ENCODE results near the gene PRKAR1B.
"Not testable (repeated sequence)": the region's sequence is repeated elsewhere in the genome, so short reads cannot be mapped to it uniquely, and the experiment has no call there.

The PRKAR1B gene

DNA sequence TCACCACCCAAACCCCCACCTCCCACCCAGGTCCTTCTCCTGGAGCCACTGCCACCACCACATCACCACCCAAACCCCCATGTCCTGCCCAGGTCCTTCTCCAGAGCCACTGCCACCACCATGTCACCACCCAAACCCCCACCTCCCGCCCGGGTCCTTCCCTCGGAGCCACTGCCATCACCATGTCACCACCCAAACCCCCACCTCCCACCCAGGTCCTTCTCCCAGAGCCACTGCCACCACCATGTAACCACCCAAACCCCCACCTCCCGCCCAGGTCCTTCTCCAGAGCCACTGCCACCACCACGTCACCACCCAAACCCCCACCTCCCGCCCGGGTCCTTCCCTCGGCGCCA lies 175.5 kb downstream of the PRKAR1B start:
- DNase-seq: not testable (repeated sequence)

DNA sequence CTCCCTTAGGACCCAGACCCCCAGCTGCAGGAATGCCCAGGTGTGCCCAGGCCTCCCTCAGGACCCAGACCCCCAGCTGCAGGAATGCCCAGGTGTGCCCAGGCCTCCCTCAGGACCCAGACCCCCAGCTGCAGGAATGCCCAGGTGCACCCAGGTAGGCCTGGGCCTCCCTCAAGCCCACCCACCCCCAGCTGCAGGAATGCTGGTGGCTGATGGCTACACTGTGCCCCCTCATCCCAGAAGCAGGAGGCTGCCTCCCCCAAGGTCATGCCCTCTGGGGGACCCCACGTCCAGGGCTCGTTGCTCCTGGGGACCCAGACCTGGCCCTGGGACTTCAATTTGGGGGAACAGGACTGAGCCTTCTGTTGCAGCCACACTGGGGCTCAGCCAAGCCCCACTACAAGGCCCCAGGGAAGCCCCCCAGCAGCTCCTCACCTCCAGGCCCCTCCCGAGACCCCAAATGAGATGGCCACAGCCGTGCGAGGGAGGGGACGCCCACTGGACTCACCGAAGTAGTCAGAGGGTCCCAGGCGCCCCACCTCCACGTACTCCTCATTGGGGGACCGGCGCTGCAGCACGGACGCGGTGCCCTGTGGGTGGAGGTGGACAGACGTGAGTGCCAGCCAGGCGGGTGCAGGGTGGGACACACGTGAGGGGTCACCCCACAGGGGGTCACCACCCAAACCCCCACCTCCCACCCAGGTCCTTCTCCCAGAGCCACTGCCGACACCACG lies 176.0 kb downstream of the PRKAR1B start:
- no peak for DNase-seq

DNA sequence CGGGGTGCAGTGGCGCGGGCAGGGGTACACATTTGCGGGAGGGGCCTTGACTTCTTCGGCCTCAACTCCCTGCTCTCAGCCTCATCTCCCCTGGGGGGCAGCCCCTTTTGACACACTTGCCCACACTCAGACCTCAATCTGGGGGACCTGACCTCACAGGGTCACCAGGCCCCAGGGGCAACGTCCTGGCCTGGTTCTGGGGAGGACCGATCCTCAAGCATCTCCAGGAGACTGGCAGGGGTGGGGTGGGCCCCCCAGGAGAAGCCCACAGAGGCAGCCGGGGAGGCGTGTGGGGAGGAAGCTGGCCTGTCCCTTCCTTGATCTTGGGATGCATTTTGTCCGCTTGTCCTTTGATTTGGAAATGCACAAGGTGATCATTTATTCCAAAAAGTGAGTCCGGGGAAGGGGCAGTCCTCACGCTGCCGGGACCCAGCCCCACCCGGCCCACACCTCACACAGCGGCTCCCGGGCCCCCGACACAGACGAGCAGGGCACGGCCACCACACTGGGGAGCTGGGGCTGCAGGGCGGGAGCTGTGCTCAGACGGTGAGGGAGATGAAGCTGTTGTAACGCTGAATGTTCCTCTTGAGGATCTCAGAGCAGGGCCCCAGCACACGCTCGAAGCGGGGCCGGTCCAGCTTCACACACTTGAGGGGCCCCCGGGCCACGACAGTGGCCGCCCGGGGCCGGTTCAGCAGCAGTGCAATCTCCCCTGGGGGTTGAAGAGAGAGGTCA lies 177.0 kb downstream of the PRKAR1B start:
- no peak for DNase-seq

DNA sequence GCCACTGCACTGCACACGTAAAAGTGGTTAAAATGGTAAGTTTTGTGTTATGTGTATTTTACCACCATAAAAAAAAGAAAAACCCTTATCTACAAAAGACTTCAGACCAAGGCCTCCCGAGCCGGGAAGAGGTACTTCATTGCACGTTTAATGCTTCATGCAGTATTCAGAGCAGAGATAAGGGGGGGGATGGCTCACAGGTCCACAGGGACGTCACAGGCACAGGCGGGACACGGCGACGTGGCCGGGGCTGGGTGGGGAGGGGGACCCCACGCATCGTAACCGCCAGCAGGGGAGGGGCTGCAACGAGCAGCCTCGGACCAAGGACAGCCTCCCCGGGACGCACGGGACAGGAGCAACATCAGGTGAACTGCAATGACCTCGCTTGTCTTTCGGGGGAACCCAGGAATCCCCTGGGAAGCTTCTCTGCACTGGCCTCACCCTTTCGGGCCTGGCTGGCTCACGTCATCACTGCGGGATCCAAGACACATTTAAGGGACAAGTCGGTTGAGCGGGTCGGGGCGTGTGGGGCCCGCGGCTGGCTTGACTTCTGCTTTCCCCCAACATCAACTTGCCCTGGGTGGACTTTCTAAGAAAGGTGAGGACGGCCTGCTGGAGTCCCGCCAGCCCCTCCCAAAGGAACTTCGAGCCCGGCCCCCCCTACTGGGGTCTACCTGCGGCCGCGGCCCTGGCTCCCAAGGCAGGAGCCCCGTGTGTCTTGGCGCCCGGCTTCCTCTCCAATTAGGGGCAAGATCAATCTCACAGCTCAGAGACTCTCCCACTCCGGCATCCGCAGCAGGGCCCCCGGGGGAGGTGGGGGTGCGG lies 177.8 kb downstream of the PRKAR1B start:
- no peak for DNase-seq

DNA sequence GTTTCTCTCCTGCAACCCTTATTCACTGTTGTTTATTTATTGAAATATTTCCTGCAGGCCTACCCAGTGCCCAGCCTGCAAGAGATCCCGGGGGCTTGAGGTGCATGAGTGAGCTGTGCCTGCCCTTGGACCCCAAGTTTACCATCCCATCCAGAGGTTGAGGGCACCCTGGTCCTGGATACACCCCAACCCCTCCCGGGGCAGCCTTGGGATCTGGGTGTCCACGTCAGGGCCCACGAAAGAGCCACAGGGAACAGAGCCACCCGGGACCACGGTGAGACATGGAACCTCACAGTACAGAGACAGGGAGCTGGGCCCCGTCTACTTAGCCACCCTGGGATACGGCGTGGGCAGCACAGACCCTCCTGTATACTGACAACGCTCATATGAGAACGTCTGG lies 178.7 kb downstream of the PRKAR1B start:
- no peak for DNase-seq

DNA sequence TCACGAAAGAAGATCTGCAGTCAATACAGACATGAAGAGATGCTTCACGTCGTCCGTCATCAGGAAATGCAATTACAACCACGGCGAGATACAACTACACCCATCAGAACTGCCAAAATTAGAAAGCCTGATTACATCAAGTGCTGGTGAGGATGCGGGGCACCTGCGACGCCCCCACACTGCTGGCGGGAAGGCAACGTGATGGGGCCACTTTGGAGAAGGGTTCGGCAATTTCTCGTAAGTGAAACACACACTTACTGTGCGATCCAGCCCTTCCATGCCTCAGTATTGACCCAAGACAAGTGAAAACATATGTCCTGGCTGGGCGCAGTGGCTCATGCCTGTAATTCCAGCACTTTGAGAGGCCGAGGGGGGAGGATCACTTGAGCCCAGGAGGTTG lies 181.6 kb downstream of the PRKAR1B start:
- DNase-seq: no peak

DNA sequence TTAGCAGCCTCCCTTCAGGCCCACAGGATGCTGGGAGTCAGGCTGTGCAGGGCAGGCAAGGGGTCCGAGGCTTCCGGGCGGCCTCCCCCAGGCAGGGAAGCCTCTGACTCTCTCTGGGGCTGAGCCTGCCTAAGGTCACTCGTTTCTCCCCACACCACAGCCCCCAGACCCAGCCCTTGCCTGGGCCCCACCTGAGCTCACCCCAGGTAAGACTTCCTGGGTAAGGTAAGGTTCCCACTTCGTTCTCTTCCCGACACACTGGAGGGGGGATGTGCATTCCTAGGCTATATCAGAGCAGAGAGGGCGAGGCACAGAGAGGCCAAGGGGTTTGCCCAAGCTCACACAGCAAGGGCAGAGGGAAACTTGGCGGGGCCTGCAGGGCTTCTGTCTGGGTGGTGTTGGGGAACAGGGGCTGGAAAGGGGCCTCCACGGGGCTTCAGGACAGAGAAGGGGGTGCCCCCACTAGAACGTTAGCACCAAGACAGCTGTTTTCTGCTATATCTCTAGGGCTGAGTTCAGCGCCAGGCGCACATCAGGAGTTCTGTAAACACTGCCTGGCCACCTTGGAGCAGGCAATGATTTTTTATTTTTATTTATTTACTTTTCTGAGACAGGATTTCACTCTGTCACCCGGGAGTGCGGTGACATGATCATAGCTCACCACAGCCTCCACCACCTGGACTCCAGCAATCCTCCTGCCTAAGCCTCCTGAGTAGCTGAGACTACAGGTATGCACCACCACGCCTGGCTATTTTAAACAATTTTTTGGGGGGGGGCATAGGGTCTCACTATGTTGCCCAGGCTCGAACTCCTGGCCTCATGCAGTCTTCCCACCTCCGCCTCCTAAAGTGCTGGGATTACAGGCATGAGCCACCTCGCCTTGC lies 182.5 kb downstream of the PRKAR1B start:
- DNase-seq: no peak

DNA sequence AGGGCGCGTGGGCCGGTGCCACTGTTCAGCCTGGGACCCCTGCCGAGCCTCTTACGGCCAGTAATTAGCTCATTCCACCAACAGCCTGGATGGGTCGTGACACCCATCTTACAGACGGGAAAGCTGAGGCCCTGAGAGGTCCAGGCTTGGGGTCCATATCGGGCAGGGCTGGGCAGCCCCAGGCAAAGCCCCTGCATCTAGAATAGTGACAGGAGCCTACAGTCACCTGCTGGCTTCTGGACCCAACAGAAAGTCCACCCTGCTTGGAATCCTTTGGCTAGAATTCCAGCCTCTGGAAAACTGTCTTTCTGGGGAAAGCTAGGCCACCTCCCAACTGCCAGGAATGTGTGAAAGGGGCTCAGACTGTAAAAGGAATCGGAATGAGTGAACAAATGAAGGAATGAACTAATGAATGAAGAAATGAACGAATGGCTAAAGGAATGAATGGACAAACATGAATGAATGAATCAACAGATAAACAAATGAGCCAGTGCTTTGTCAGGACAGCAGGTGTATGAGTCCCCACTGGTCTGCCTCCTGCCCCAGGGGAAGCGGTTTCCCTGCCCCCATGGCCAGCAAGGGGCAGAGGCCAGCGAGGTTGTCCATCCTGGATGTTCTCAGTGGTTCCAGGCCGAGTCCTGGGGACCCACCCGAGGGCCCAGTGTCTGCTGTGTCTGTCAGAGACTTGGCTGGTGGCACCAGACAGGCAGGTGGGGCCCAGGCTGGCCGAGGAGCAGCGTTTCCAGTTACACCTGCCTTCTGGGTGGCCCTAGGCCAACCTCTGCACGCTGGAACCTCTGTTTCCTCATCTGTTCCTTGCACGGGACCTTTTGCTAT lies 183.4 kb downstream of the PRKAR1B start:
- no peak for DNase-seq

DNA sequence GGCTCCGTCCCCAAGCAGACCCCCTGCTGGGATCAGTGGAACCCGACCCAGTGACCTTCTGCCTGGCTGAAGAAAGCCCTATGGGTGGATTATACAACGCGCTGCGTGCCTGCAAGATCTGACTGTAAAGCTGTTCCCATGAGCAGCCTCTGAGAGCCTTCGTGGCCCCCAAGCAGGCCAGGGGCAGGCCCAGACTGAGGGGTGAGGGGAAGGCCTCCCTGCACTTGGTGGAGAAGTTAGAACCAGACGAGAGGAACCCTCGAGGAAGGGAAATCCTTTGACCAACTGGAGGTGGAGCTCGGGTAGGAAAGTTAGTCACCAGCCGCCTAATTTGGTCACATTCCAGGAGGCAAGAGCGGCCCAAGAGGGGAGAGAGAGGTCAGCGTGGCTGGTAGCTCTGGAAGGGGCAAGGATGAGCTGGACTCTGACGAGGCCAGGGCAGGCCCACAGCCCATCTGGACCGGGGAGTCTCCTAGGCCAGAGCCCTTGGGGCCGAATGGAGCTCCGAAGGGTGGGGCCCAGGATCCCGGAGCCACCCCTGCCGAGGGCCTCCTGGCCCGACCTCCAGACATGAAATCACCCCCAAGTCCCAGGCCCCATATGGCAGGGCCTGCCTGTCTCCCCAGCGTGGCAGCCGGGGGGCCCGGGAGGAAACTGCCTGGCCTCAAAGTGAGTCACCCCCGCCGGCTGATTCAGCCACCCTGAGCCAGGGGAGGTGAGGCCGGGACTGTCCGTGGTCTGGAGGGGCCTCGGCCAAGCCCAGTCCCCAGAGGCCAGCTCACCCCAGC lies 184.2 kb downstream of the PRKAR1B start:
- DNase-seq: no peak

DNA sequence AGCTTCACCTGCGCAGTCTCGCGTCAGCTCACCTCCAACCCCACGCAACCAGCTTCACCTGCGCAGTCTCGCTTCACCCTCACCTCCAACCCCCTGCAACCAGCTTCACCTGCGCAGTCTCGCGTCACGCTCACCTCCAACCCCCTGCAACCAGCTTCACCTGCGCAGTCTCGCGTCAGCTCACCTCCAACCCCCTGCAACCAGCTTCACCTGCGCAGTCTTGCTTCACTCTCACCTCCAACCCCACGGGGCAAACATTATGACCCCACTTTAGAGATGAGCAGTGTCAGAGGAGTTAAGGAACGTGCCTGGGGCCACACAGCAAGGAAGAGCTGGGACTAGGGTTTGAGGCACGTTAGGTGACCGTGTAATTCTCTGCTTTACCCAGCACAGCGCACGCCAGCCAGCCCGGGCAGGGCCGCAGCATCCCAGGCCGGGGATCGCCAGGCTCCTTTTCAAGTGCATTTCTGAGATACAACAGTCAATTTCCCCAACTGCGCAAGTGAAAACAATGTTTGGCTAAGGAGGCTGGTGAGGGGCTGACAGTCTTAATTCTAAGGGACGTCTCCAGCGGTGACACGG lies 184.9 kb downstream of the PRKAR1B start:
- no peak for DNase-seq

DNA sequence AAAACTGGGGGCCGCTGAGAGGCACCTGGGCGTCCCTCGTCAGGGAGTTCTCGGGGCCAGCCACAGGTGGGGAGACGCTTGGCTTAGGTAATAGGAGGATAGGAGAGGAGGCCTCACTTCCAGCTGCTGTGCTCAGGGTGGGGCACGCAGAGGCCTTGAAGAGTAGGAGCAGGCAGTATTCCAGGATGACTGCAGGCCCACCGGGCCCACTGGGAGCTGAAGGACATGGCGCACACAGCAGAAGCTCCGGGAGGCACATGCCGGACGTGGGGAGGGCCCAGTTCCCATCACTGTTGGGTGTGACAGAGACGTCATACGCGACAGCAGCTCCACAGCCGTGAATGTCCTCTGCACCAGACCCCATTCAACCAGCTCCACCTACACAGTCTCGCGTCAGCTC lies 185.4 kb downstream of the PRKAR1B start:
- DNase-seq: no peak

DNA sequence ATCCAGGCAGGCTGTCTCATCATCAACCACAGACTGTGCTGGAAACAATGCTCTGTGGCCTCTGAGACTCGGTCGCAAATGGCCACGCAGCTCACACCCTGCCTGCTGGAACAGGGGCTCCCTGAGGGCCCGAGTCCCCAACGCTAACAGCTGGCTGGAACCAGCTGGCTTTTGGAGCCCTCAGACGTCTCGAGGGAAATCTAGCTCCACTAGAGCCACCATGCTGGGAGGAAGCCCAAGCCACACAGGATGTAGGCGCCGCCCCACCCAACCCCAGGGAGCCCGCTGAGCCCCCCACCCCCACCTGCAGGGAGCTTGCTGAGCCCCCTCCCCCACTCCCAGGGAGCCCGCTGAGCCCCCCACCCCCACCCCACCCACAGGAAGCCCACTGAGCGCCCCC lies 186.1 kb downstream of the PRKAR1B start:
- no peak for DNase-seq

DNA sequence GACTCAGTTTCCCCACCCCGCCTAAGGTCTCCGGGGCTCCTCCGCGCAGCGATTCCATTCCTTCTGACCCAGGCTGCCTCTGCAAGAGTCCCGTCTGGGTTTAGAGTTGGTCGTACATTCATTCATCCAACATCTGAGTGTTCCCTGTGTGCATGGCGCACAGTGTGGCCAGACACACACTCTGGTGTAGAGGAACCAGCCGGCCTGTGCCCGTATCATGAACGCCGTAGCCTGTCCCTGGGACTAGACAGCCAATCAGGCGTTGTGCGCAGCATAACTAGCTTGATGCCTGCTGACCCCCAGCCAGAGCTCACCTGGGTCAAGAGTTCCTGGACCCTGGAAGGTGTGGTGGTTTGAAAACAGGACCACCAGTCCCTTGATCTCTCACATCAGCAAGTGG lies 186.5 kb downstream of the PRKAR1B start:
- no peak for DNase-seq

DNA sequence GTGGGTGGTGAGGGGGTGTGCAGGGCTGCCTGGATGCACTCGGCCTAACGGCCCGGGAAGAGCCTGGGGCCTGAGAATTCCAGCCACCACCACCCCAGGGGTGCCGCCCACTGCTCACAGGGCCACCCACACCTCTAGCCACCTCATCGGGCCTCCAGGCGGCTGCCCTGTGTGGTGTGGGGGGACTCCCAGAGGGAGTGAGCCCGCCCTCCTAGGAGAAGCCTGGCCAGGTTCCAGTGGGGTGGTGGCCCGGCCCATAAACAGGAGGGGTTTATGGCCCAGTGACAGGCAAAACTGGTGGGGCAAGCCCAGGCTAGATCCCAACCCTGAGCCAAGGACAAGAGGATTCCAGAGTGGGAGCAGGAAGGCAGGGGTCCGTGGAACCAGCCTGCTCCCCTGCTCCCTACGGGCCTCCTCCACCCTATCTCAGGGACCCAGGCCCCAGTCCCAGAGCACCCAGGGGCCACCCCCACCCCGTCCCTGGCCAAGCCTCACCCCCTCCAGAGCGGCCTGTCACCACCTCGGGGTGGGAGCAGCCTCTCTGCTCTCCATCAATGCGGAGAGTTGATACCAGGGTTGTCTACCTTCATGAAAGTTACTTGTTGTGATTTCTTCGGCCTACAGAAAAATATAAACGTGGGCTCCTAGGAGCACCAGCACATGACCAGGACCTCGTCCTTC lies 187.2 kb downstream of the PRKAR1B start:
- no peak for DNase-seq

DNA sequence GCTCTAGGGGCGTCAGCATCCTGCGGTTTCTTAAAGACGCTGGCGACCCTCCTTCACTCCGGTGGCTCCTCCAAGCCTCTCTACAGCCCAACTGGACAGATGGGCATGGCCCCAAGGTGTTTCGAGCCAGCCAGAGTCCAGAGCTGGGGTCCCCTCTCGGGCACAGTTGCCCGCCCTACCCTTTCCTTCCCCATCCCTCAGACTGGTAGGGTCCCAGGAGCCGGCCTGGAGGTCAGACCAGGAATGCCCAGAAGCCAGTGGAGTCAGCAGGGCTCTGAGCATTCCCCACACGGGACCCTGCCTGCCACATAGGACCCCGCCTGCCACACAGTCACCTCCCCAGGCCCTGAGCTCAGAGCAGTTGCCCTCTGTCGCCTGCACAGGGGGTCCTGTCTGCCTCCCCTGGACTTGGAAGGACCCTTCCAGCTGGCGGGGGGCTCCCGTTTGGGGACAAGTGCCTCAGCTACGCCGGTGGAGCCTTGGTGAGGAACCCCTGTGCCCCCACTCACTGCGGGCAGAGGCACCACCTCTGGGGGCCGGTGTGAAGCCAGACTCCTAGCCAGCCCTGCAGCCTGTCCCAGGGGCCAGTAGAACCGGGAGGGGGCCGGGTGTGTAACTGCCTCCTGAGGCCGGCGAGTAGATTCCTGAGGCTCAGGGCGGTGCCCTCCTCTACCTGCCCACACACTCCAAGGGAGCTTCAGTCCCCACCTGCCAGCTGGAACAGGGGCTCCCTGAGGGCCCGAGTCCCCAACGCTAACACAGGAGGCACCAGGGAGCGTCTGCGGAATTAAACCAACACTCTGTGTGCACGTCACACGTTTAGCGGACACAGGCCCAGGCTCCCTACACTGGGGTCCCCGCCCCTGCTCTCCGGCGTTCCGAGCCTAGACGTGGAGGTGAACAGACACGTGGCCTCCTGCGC lies 188.1 kb downstream of the PRKAR1B start:
- no peak for DNase-seq

DNA sequence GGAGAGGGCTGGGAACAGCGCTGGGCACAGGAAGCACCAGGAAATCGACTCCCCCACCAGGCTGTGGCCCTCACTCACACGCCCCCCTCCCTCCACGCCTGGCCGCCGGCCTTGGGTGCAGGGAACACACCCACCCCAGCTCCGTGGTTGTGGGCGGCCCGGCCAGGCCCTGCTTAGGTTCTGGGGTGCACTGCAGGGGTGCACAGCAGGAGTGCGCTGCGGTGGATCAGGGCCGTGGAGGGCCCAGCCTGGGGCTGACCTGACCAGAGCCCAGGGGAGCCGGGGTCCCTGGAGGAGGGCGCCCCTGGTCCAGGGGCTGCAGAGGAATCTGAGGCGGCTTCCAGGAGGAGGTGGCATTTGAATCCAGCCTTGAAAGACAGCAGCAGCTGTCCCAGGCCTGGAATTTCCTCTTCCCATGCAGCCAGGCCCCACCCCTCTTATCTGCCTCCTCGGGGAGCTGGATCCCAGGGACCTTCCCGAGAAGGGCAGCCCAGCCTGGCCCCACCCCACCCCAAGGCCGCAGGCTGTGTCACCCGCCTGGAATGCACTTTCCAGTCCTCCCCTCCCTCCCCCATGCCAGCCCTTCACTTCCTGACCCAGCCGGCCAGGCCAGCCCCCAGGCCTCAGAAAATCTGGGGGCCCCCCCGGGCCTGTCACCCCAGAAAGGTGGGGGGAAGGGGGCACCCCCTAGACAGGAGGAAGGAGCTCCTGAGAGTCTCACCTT lies 189.0 kb downstream of the PRKAR1B start:
- no peak for DNase-seq

DNA sequence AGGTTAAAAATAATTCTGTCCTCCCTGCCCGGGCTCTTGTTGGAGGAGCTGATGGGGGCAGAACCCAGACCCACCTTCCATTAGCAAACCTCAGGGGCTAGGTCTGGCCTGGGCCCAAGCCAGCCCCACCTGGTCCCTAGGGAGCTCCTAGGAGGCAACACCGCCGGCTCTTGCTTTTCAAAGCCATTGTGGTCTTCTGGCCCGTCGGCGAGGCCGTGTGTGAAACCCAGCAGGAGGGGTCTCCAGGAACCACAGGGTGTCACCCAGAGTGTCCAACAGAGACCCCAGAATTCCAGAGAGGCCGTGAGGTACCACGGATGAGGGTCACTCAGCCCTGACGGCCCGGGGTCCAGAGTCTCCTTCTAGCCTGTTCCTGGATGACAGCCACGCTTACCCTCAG lies 190.8 kb downstream of the PRKAR1B start:
- DNase-seq: no peak

DNA sequence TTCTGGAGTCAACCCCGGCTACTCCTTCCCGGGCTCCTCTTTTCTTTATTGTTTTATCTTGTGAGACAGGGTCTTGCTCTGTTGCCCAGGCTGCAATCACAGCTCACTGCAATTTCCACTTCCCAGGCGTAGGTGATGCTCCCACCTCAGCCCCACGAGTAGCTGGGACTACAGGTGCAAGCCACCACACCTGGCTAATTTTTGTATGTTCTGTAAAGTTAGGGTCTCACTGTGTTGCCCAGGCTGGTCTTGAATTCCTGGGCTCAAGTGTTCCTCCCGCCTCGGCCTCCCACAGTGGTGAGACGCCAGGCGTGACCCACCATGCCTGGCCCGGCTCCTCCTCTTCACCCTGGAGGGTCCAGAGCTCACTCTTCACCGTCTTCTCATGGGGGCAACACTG lies 192.1 kb downstream of the PRKAR1B start:
- no peak for DNase-seq

All from activated CD4-positive, CD25-positive, alpha-beta regulatory T cell treated with anti-CD3 and anti-CD28 coated beads, Interleukin-2, amount 50 U/mL, for 72 hours (primary cell).